HG03066 (cell line): ENCODE results near the gene FOSL2.
A peak's percentile ranks its signal among the peaks of the same experiment; 100 is the strongest.
"Not testable (repeated sequence)": the region's sequence is repeated elsewhere in the genome, so short reads cannot be mapped to it uniquely, and the experiment has no call there.

Experiments used
- ATAC-seq: cut with Tn5 transposase; IDR thresholded peaks from one replicate; pipeline ENCODE4 v1.9.1; 2021; ENCODE audit warnings: low read depth; ENCODE audit not compliant: unreplicated experiment

Gene FOSL2

DNA sequence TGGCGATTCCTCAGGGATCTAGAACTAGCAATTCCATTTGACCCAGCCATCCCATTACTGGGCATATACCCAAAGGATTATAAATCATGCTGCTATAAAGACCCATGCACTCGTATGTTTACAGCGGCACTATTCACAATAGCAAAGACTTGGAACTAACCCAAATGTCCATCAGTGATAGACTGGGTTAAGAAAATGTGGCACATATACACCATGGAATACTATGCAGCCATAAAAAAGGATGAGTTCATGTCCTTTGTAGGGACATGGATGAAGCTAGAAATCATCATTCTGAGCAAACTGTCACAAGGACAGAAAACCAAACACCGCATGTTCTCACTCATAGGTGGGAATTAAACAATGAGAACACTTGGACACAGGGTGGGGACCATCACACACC is 20.9 kb upstream of the FOSL2 start:
- ATAC-seq: not testable (repeated sequence)

DNA sequence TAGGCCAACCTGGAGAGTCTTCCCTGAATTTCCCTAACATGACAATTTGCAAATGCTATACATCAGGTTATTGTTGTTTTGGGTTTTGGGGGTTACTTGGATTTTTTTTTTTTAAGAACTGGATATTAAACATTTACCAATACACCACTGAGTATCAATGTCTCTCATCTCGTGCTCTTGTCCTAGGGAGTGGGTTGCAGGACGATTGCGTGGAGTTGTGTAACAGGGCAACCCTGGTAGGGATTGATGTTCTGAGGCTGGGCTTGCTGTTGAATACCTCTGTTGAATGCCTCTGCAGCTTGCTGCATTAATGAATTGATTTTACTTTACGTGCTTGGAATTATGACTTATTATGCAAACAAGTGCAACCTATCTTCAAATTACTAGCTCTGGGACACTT is 18.8 kb upstream of the FOSL2 start:
- ATAC-seq: no peak

DNA sequence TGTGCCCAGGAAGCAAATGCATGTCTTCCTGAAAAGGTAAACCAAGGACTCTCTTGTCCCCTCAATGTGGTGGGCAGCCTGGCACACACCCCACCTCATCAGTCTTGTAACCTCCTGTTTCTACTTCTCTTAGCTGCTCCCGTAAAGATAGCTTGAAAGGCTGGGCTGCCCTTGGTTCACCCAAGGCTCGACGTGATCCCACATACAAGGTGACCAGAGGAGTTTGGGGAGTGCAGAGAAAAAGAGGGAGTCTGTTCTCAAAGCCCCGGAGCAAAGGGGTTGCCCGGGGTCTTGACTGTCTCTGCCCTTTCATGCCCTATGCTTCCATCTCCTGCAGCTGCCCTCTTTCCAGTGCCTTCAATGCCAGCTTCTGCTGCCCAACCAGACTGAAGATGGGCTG is 18.3 kb upstream of the FOSL2 start:
- ATAC-seq: no peak

DNA sequence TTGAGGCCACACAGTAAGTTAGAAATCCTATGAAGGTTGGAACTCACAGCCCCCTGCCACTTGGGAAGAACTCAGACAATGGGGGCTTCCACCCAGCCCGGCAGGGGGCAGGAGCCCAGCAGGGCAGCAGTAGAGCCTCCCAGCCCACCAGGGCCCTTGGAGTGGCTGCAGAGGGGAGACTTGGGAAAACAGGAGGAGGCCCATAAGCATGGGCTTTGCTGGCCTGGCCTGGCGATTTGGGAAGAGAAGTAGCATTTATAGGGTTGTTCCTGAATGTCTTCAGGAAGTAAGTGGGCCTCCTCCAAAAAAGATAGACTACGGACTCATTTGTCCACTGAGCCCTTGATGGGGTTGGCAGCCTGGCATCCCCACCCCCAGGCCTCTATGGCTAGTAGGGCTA is 17.4 kb upstream of the FOSL2 start:
- ATAC-seq: no peak

DNA sequence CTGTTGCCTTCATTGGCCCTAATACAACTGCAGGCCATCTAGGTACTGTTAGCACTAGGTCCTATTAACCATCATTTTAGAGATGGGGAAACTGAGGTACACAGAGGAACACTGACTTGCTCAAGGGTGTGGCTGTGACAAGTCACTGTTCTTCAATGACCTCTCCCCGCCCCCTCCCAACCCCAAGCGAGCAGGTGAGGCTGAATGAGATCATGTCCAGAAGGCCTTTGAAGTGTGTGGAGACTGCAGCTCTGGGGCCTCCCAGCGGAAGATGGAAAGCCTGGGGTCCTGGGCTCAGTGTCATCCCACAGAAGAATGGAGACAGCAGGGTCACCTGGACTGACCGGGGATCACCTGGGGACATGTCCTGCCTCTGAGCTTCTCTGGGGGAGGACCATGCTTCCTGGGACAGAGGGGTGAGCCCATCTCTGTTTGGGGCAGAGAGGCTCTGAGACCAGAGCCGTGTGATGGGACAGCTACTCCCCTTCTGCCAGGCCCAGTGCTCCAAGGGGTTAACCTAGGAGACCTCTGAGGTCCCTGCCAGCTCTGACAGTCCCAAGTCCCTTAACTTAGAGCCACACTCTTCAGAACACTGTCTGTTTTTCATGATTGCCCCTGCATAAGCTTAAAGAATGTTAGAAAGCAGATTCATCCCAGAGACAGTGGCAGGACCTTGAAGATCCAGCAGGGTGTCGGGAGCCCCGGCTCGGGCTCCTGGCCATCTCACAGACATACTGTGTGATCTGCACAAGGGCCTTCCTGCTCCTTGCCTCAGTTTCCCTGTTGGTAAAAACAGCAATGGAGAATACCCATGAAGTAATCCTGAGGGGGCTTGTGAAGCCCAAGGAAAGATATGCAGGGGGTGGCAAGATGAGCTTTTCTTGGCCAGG is 16.7 kb upstream of the FOSL2 start:
- ATAC-seq: no peak

DNA sequence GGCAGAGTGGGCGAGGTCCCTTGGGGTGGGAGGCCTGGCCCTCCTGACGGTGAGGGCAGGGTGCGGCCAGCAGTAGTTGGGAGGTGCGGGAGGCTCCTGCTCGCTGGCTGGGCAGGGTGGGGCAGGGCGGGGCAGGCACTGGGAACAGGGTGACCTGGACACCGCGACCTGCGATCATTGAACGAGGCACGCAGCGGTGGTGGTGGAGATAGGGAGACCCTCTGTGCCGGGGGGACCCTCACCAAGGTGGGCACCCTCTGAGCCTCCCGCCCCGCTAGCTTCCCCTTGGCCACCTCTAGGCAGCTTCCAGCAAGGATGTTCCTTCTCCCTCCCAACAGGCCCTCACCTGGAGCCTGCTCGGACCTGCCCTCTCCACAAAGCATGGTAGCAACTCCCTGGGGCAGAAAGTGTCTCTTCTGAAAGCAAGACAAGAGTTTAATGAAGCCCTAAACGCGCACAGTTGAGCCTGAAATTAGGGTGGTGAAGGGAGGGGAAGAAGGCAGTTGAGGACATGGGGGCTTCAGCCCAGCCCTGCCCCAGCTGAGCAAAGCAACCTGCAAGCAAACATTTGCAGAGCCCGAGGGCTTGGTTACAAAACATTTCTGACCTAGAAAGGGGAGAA is 15.4 kb upstream of the FOSL2 start:
- no peak for ATAC-seq

DNA sequence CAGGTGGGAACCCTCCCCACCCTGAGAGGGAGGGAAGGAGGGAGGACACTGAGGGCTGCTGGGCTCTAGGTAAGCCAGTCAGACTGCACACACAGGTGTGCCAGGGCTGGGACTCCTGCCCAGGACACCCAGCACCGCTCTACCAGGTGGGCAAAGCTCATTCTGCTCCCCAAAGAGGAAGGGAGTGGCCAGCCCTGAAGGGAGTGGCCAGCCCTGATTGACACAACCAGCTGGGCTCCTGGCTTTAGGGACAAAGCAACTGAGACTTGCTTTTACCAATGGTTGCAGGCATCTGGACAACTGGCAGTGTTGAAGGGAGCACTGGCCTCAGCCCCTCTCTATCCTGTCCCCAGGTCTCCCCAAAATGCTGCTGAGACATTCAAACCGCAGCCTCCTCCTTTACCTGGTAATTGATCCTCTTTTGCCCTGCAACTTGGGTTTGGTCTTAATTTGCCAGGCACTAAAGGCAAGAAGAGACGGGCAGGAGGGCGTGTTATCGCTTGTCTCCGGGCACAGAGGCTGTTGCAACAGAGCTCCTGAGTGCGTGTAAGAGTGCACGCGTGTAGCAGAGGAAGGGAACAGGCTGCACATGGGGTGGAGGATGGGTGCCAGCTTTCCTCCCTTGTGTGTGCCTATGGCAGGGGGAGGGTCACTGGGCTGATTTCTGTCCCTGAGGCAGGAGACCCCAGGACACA is 14.5 kb upstream of the FOSL2 start:
- ATAC-seq: no peak

DNA sequence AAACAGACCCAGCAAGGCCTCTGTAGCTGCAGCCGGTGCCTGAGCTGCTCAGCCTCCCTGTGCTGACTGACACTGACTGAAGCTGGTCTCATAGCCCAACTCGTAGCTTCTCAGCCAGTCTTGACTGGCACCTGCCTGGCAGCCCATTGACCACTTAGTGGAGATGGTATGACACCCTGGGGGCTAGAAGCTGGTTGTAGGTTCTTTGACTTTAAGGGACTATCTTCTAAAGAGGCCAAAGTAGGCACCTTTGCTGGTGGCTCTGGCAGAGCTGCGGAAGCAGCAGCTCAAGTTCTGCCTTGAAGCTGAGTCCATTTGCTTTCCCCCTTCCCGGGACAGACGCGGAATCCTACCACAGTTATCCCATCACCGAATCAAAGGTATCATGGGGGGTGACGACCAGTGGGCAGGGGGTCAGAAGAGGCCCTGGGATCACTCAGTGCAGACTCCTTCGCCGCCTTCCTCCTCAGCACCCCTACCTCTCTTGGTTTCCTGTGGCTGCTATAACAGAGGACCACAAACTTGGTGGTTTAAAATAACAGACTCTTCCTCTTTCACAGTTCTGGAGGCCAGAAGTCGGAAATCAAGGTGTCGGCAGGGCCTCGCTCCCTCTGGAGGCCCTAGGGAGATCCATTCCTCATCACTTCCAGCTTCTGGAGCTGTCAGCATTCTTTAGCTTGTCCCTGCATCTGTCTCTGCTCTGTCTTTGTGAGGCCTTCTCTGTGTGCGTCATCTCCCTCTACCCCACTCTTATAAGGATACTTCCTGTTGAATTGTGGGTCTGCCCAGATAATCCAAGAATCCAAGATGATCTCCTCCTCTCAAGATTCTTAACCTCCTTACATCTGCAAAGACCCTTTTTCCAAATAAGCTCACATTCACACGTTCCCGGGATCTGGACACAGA is 13.7 kb upstream of the FOSL2 start:
- no peak for ATAC-seq

DNA sequence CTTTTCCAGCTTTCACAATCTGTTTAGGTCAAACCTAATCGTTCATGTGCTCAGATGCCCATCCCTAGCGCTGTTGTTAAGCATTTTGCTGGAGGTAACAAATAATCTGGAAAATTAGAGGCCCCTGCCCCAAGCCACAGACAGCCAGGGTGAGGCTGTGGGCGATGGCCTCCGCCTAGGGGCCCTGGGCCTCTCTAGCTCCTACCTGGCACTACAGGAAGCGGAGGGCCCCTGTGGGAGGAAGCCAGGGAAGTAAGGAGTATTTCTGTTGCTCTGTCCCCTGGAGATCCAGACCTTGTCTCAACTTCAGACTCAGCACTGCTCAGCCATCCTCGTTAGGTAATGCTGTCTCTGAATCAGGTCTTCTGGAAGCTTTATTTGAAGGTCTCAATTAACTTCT is 12.4 kb upstream of the FOSL2 start:
- no peak for ATAC-seq

DNA sequence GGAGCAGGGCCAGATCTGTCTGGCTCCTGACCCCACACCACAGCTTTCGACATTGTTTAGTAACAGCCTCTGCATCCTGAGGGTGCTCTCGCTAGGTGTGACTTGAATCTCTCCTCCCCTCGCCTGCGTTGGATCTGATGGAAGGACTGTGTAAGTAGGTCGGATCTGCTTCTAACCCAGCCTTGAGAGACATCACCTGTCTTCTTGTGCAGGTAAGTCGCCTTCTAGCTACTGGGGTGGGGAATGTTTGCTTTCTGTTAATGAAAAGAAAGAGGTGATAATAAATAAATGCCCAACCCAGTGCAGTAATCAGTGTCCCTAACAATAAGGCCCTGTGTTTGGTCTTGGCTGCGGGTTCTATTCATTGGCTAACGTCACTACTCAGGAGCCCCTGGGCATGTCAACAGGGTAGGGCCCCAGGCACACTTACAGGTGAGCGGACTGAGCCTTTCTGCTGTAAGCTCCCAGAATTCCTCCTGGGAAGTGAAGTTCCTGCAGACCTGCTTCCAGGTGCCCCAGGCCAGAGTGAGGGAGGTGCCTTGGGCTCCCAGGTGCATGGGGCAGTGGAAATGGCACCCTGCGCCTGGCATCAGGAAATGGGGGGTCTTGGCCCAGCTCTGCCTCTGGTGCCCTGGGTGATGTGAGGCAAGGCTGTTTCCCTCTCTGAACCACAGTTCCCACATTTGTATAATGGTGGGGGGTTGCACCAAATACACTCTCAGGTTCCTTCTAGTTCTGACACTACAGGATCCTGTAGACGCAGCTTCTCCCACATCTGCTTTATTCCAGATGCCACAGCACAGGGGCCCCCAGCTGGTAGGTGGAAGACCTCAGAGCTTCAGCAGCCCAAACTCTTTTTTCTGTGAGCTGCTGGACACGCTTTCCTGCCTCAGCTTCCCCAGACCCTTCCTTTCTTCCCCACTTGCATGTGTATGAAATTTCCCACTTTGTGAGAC is 11.2 kb upstream of the FOSL2 start:
- no peak for ATAC-seq

DNA sequence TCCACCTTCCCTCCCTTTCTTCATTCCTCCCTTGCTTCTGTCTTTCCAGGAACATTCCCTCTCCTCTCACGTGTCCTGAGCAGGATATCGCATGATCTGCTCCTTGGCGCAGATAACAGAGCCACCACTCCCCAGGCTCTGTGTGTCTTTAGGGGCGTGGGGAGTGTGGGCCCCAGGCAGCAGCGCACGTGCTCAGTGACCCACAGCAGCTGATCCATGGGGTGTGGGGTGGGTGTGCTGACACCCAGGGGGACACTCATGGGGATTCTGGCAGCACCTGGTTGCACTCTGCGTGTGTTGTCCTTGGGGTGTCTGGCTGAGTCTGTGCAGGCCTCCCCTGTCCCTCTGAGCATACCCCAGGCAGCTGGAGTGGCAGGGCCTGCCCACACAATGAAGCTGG is 9.9 kb upstream of the FOSL2 start:
- ATAC-seq: no peak

DNA sequence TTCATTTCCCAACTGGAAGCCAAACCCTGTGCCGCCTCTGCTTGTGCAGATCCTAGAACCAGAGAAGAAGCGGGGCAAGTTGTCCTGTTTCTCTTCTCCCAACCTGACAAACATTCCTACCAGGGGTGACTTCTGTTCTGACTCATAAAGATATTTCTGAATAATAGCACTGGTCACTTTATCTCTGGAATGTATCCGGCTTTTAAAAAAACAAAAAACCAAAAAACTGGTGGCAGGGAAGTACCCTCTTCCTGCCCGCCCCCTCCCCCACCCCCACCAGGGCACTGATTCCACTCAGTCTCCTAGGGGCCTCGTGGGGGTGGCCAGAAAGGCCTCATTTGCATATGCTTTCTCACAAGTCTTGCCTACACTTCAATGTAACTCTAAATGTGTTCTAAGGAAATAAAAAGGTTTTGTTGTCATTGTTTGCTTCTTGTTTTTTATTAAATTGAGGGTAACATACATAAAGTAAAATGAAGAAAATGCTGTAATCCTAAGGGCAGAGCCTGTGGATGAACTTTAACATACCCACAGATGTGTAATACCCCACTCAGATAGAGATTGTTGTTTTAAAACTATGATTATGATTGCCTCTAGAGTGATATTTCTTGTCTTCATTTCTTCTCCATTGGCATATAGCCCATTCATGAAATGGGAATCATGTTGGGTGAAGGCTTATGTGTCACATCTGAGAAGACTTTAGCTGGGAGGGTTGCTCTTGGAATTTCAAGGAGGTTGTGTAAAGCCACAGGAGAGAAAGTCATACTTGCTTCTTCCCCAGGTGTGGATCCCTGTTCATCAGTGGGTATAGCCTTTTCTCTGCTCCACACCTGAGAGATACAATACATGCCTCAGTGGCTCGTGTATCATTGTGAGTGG is 5.3 kb upstream of the FOSL2 start:
- ATAC-seq: no peak

DNA sequence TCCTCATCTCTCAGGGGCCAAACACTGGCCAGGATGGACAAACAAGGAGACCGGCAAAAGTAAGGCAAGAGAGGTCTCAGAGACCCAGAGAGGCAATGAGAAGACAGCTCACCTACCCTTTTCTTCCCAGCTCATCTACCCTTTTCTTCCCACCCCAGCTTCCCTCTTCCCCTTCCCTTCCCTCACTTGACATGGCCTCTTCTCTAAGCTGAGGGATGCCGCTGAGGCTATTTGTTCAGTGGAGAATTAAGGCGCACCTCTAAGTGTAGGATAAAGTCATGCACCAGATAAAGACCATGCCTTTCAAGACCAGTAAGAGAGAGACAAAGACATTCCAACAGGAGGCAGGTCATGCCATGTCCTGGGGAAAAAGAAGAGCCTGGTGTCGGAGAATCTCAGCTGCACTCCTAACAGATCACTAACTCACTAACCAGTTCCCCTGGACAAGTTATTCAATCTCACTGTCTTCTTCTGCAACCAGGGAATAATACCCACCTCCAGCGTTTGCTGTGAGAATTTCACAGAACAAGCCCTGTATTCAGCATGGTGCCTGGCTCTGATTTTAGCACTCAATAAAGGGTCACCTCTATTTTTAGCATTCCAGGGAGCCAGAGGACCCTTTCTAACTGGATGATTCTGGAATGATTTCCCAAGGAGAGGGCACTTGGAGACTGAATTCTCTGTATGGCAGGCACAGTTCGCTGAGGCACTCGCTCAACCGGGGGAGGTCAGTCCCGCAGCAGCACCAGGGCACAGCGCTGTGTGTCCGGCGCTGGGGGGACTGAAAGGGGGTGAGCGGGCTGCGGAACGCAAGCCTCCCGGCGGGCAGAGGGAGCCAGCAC is 3.0 kb upstream of the FOSL2 start:
- ATAC-seq: no peak

DNA sequence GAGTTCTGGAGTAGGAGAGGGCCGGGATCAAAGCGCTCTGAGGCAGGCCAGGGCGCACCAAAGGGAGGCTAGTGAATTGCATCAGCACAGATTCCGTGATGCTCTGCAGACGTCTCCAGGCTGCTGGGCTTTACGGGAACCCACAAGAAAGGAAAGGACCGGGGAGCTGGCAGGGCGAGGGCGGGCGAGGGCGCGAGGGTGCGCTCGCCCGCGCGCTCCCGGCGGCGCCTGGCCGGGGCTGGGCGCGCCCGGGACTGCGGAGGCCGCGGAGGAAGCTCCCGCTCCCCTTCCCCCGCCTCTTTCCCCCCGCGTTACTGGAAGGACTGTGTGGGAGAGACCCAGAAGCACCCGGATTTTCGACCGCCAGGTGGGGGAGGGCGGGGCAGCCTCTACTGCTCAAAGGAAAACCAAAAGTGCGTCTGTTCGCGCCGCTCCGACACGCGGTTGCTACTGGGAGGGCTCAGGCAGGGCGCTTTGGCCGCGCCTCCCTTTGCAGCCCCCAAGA is 2.4 kb upstream of the FOSL2 start:
- no peak for ATAC-seq

DNA sequence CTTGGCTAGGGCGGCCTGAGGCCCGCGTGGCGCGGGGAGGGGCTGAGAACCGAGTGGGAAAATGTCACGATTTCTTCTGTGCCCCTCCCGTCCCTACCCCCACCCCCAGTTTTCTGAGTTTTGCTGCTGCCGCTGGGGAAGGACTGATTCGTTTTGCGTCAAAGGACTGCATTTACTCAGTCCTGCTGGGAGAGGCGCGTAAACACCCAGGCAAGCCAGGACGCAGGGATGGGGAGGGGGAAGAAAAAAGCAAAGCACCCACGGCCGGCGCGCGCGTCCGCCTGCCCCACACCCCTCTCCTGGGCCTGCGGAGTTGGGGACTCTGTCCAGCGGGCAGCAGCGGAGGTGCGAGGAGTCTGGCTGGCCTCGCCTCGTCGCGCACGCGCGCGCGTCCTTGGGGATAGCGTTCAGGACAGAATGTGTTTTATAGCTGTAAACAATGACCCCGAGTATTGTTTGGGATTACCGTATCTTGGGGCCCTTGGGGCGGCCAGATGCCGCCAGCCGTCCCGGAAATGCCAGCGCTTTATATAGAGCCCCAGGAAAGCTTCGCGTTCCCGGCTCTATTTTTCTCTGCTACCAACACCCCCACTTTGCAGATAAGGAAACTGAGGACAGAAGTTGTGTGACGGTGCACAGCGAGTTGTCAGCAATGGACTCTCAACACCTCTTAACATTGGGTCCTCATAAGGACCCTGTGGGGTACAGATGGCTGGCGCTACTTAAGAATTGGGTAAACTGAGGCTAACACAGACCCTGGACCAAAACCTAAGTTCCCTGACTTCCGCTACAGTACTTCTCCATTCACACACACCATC is 1.7 kb upstream of the FOSL2 start:
- ATAC-seq: no peak

DNA sequence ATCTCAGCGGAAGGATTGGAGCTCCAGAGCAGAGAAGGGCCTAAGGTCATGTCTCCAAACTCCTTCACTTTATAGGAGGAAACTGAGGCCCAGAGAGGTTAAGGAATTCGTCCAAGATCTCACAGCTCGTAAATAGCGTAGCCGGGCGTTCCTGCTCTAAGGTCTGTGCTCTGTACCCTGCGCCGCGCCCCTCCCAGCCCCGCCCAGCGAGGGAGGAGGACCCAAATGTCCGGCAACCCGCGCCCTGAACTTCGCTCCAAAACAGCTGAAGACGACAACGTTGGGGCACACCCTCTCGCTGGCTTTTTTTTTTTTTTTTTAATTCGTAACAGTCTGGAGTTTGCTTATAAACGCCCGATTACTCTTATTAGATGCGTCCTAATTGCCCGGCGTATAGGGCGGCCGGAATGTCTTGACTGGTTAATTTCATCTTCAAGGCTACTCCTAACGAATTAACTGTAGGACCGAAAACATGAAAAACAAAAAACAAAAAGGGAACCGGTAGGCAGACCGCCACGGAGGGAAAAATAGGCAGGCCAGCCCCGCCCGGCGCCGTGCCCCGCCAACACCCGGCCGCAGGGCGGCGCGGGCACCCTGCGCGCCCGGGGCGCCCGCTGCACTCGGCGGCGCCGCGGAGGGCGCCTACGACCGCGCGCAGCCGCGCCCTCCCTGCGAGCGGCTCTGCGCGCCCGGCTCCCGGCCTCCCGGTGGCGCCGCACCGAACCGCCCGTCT is 928 bp upstream of the FOSL2 start:
- peak; percentile 15 for ATAC-seq
